Astrocyte of the cerebellum (primary cell): ENCODE measurements around the gene SF1.

ENCODE experiments used
- DNase-seq: peaks from one replicate; pipeline ENCODE4 v3.0.0-alpha.2; 2011; ENCODE audit warnings: low read depth
- H3K4me3 ChIP-seq: 2 replicates; pipeline ENCODE4 v1.5.1; 2011; ENCODE audit warnings: mild to moderate bottlenecking, low read depth, low read length, moderate library complexity
- CTCF ChIP-seq: IDR thresholded peaks from 2 replicates; pipeline ENCODE4 v1.5.1; 2012; ENCODE audit warnings: low read length, low read depth, moderate library complexity, mild to moderate bottlenecking; ENCODE audit errors: missing control alignments
- in situ Hi-C: cut with HindIII; loops from 2 replicates; pipeline ENCODE4 v1.10.0; 2017; ENCODE audit warnings: low sequenced_read_pairs

SF1 gene

GRCh38 chr11:64745521-64746328 is 32.6 kb downstream of the SF1 start:
- in situ Hi-C loops, result no loop called here
- peak overlapping the region; percentile 32 for H3K4me3 ChIP-seq
- TF ChIP-seq CTCF, result no peak
- DNase-seq, result no peak

GRCh38 chr11:64745189-64745520 is 33.2 kb downstream of the SF1 start:
- TF ChIP-seq CTCF, result no peak
- in situ Hi-C loops, result no loop called here
- peak overlapping the region; percentile 32 for H3K4me3 ChIP-seq
- DNase-seq, result no peak

- DNase-seq, result no peak
- in situ Hi-C loops, result no loop called here
- peak overlapping the region; percentile 32 for H3K4me3 ChIP-seq
- no peak for TF ChIP-seq CTCF
Measured at GRCh38 chr11:64744544-64745188, 33.7 kb downstream of the SF1 start.

GRCh38 chr11:64743591-64744543 is 34.5 kb downstream of the SF1 start, which contains the start of gene RASGRP2:
Gene RASGRP2 (minus strand): TSS chr11:64744142. CDS start chr11:64742866, 1,276 bp downstream.
- no peak for DNase-seq
- peak within 1 kb of the TSS; percentile 32 for H3K4me3 ChIP-seq
- in situ Hi-C loops, result no loop called here
- TF ChIP-seq CTCF, result peak; percentile 58

GRCh38 chr11:64742889-64743590 is 35.3 kb downstream of the SF1 start:
- DNase-seq, result no peak
- H3K4me3 ChIP-seq, result peak overlapping the region; percentile 22
- in situ Hi-C loops, result no loop called here
- peak; percentile 73 for TF ChIP-seq CTCF
